GM12891 (cell line): ENCODE data around the gene GHR.

Experiments
- POLR2A ChIP-seq: IDR thresholded peaks from 2 replicates; pipeline ENCODE4 v1.6.1; 2011; ENCODE audit warnings: low read depth, low read length, control low read depth
- TAF1 ChIP-seq: IDR thresholded peaks from 2 replicates; pipeline ENCODE4 v1.6.1; 2011; ENCODE audit warnings: low read depth, low read length, control low read depth

DNA sequence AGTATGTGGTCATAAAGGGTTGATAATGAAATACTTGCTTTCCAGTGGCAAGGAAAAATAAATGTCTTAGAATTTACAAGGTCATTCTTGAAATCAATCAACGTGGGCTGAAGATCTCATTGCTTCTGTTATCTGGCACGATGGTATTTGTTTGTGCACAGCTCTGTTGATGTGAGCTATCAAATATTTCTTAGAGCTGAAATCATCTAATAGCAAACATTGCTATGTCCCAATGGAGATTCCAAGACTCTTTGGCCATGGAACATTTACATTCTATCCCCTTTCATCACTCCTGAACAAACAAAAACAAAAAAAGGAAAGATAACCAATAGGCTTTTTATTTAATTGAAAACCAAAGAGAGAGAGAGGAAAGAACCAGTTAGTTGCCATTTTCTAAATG is 221.9 kb downstream of the GHR start:
- TF ChIP-seq POLR2A (no peak), TAF1 (no peak)
